ENCODE measurements around the gene FAM3B.

The FAM3B gene

GRCh38 chr21:41319273-41319672, 2.7 kb downstream of the FAM3B start:
- DNase-seq (ENCODE audit: low spot score), result no peak

- DNase-seq (ENCODE audit: low spot score), result no peak
These were observed 4.8 kb downstream of the FAM3B start for GRCh38 chr21:41321211-41321907.

GRCh38 chr21:41321908-41322495, 5.4 kb downstream of the FAM3B start:
- no peak for DNase-seq (ENCODE audit: low spot score)

GRCh38 chr21:41322496-41323382, 6.1 kb downstream of the FAM3B start:
- no peak for DNase-seq (ENCODE audit: low spot score)

- DNase-seq (ENCODE audit: low spot score), result no peak
These were observed 8.7 kb downstream of the FAM3B start for GRCh38 chr21:41325138-41325912.

GRCh38 chr21:41326414-41327080, 9.9 kb downstream of the FAM3B start:
- no peak for DNase-seq (ENCODE audit: low spot score)

GRCh38 chr21:41327753-41328152, 11.2 kb downstream of the FAM3B start:
- no peak for DNase-seq (ENCODE audit: low spot score)

- no peak for DNase-seq (ENCODE audit: low spot score)
These were observed 12.3 kb downstream of the FAM3B start for GRCh38 chr21:41328660-41329607.

GRCh38 chr21:41333752-41334151, 17.2 kb downstream of the FAM3B start:
- DNase-seq (ENCODE audit: low spot score), result no peak

- DNase-seq (ENCODE audit: low spot score), result no peak
These were observed 20.9 kb downstream of the FAM3B start for GRCh38 chr21:41337515-41337914.

- DNase-seq (ENCODE audit: low spot score), result no peak
These were observed 21.9 kb downstream of the FAM3B start for GRCh38 chr21:41338455-41338854.

- DNase-seq (ENCODE audit: low spot score), result no peak
These were observed 25.4 kb downstream of the FAM3B start for GRCh38 chr21:41342035-41342434.

- no peak for DNase-seq (ENCODE audit: low spot score)
These were observed 27.5 kb downstream of the FAM3B start for GRCh38 chr21:41344146-41344545.

GRCh38 chr21:41345356-41345755, 28.8 kb downstream of the FAM3B start:
- DNase-seq (ENCODE audit: low spot score), result no peak

GRCh38 chr21:41345934-41346685, 29.5 kb downstream of the FAM3B start:
- peak; percentile 9 for DNase-seq (ENCODE audit: low spot score)

GRCh38 chr21:41346758-41347157, 30.2 kb downstream of the FAM3B start:
- no peak for DNase-seq (ENCODE audit: low spot score)

- no peak for DNase-seq (ENCODE audit: low spot score)
These were observed 31.8 kb downstream of the FAM3B start for GRCh38 chr21:41348434-41348833.

- DNase-seq (ENCODE audit: low spot score), result no peak
These were observed 32.5 kb downstream of the FAM3B start for GRCh38 chr21:41349126-41349525.

- DNase-seq (ENCODE audit: low spot score), result no peak
These were observed 33.2 kb downstream of the FAM3B start for GRCh38 chr21:41349619-41350390.

Data from LoVo (cell line).